ENCODE data around the gene CCDC6. TPM values are rescaled to one million over a fixed set of nuclear protein-coding genes. Genes with fewer than 3 reads are reported as not detected.

Gene CCDC6
- total and polyA plus RNA-seq, 9 of the 15 experiments (the other 6 are each of a cell fraction or from before 2014, with no cell fraction given) = 10.4 to 41.0 (median 20.9) TPM

GRCh38 chr10:59832506-59832905 is 73.8 kb downstream of the CCDC6 start:
- ATAC-seq = no peak
- 82% methylated on average over 2 of the region's 2 CpGs for WGBS (ENCODE audit: insufficient coverage, low coverage, missing lambda C conversion rate)
- Histone ChIP-seq H3K4me1 (replicated peaks in 1 of 2; ENCODE audit: control insufficient read depth in 2 of 2, insufficient read depth in 2 of 2, low read length in 2 of 2) (peaks cover 0 to 13% of the 10 kb centered on the region in 2 experiments; a peak in 4 of 5 replicates), H3K4me2 (ENCODE audit: insufficient read depth, low read length) (no peak overlapping the region), H3K27ac (ENCODE audit: extremely low read depth, low read depth, low read length) (no peak overlapping the region), H3K4me3 (no peak overlapping the region), H3K9ac (ENCODE audit: insufficient read depth in 1 of 2, low read depth in 2 of 2, low read length in 2 of 2) (no peak overlapping the region), H3K9me1 (ENCODE audit: control insufficient read depth, insufficient read depth, low read length) (no peaks in the 10 kb centered on the region), H3K36me3 (ENCODE audit: control insufficient read depth, insufficient read depth, low read length) (peaks cover 36% of the 10 kb centered on the region), H2AFZ (ENCODE audit: low read depth, low read length) (no peak overlapping the region), H4K20me1 (replicated peaks; ENCODE audit: control insufficient read depth, insufficient read depth, low read length) (no peaks in the 10 kb centered on the region), H3K27me3 (ENCODE audit: control insufficient read depth in 2 of 2, insufficient read depth in 2 of 2, low read length in 2 of 2) (no peaks in the 10 kb centered on the region), H3K79me2 (ENCODE audit: control insufficient read depth, insufficient read depth, low read length) (no peaks in the 10 kb centered on the region), H3K9me3 (replicated peaks; ENCODE audit: control insufficient read depth, insufficient read depth, low read depth, low read length) (no peaks in the 10 kb centered on the region)
- in situ Hi-C loops (cut with MboI) (loop anchor here (25.0 kb wide), 1 partner anchor 830 kb away; no protein-coding TSS in a partner anchor), intact Hi-C loops (cut with micrococcal nuclease) (no loop called here)
- POLR2A ChIA-PET = interaction anchor here (1.4 to 1.7 kb wide), 2 partner anchors 11 to 75 kb away, joined by 3 to 5 read pairs; partner anchors contain the start of gene CCDC6
- CTCF ChIA-PET (ENCODE audit: low intra/inter-chr PET ratio) = no interaction called here
- no peak for DNase-seq (ENCODE audit: extremely low read depth in 1 of 4, low spot score in 3 of 4)
- peak; percentile 20; the same call in 1 of the 2 replicates for TF ChIP-seq HMBOX1 (IDR thresholded peaks at IDR 0.05)
- TF ChIP-seq NR4A1 (CRISPR knock-in tag; IDR thresholded peaks at IDR 0.05) = no peak
- no peak for TF ChIP-seq NR4A1 (tag; IDR thresholded peaks at IDR 0.05)
- no peak for TF ChIP-seq CBFB (CRISPR knock-in tag; IDR thresholded peaks at IDR 0.05)
- 0 out of 2 replicates have a peak, but pooled peaks have one; percentile 3 for TF ChIP-seq PML (IDR thresholded peaks at IDR 0.05; ENCODE audit: low read length)
- BruUV-seq (replicated peaks) = no TSS peak
- peak; percentile 60 for FAIRE-seq
